GM19372 (cell line): ENCODE data around the gene CNTNAP2.

Source experiments
- ATAC-seq: cut with Tn5 transposase; IDR thresholded peaks from one replicate; pipeline ENCODE4 v1.9.1; 2021; ENCODE audit warnings: mild to moderate bottlenecking, low read depth, moderate library complexity; ENCODE audit not compliant: unreplicated experiment

CNTNAP2 gene

GRCh38 chr7:146656988-146657387 is 540.4 kb downstream of the CNTNAP2 start:
- ATAC-seq, result no peak

DNA sequence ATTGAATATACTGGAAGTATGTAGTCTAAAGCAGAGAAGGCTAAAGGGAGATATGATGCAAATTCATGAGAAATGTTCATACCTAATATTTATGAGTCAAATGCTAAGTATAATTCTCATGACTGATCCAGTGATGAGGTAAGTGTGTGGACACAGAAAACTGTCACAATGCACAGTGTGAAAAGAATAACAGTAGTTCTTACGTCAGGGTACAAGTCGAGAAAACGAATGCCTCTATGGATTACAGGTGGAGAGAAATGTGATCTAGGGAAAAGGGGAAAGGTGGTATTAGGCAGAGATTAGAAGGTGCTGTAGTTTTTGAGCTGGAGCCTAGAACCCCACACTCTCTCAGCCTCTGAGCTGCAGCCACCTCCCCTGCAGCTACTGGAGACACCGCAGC is 542.0 kb downstream of the CNTNAP2 start:
- no peak for ATAC-seq

- ATAC-seq, result no peak
Measured at GRCh38 chr7:146659732-146660131, 543.1 kb downstream of the CNTNAP2 start.

GRCh38 chr7:146660839-146661238 is 544.2 kb downstream of the CNTNAP2 start:
- no peak for ATAC-seq

- ATAC-seq, result no peak
Measured at GRCh38 chr7:146661435-146661834, 544.8 kb downstream of the CNTNAP2 start.

DNA sequence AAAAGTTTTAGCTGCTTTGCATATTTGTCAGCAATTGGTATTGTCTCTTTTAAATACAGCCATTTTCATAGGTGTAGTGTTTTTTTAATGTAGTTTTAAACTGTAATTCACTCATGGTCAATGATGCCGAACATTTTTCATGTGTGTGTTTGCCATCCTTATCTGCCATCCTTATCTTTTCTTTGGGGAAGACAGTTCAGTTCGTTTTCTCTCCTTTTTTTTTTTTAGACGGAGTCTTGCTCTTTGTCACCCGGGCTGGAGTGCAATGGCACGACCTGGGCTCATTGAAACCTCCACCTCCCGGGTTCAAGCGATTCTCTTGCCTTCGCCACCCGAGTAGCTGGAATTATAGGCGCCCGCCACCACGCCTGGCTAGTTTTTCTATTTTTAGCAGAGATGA is 545.3 kb downstream of the CNTNAP2 start:
- no peak for ATAC-seq

- ATAC-seq, result no peak
Measured at GRCh38 chr7:146665023-146665422, 548.4 kb downstream of the CNTNAP2 start.

DNA sequence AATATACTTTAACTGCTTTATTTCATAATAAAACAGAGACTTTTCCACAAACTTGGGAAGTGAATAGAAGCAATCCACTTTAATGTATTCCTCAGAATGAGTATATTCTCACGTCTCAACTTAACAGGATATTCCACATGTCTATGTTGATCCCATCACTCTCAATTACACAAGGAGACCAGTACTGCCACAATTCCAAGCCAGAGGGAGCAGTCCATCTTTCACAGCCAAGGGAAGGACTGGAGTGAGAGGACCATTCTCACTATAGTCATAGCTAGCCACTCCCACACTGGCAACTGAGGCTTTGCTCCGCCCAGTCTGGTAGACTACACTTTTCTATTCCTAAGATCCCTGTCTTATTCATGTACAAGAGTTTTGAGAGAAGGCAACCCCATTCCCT is 553.9 kb downstream of the CNTNAP2 start:
- ATAC-seq, result no peak

- ATAC-seq, result no peak
Measured at GRCh38 chr7:146681487-146681886, 564.9 kb downstream of the CNTNAP2 start.

- no peak for ATAC-seq
Measured at GRCh38 chr7:146683439-146683838, 566.8 kb downstream of the CNTNAP2 start.

- ATAC-seq, result no peak
Measured at GRCh38 chr7:146690987-146691386, 574.4 kb downstream of the CNTNAP2 start.

GRCh38 chr7:146698995-146699610 is 582.5 kb downstream of the CNTNAP2 start:
- ATAC-seq, result no peak

GRCh38 chr7:146700015-146700560 is 583.5 kb downstream of the CNTNAP2 start:
- ATAC-seq, result no peak

GRCh38 chr7:146701166-146701565 is 584.6 kb downstream of the CNTNAP2 start:
- ATAC-seq, result no peak

DNA sequence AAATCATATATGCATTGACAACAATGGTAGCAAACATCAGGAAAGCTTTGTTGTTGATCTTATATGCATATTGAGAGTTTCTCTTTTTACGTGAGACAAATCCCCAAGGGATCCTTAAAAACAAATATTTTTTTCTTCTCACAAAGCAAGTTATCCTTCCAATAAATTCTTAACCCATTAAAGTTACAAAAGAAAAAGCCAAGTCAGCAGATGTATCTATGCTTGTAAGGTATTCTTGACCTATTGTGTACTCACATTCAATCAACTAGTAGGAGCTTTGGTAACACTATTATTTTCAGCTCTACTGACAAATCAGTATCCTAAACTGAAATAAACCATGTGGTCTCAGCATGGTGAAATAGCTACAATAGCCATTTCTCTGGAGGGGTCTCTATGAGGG is 586.3 kb downstream of the CNTNAP2 start:
- no peak for ATAC-seq

DNA sequence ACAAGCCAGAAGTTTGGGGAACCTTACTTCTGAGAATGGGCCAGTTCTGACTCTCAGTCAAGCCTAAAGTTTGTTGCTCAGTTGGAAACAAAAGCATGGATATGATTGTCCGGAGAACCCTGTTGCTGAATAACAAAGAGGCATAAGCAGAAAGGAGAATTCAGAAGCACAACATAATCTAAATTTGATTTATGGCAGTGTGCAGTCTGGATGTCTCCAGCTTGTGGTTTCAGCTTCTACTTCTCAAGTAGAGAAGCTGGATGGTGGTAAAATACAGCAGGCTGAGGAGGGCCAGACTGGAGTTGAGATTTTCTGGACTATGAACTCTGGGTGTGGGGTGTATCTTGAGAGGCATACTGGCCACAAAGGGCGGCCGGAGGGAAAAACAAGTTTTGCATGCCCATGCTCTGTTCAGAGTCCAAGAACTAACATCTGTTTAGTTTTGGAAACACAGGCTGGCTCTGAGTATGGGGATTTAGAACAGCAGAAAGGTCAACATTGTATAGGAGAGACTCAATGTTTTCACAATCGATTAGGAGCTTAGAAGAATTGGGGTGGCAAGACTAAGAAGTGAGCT is 592.9 kb downstream of the CNTNAP2 start:
- no peak for ATAC-seq

GRCh38 chr7:146713205-146713604 is 596.6 kb downstream of the CNTNAP2 start:
- no peak for ATAC-seq

- ATAC-seq, result no peak
Measured at GRCh38 chr7:146713934-146714333, 597.3 kb downstream of the CNTNAP2 start.

GRCh38 chr7:146720195-146720594 is 603.6 kb downstream of the CNTNAP2 start:
- ATAC-seq, result no peak

GRCh38 chr7:146722986-146723385 is 606.4 kb downstream of the CNTNAP2 start:
- no peak for ATAC-seq

DNA sequence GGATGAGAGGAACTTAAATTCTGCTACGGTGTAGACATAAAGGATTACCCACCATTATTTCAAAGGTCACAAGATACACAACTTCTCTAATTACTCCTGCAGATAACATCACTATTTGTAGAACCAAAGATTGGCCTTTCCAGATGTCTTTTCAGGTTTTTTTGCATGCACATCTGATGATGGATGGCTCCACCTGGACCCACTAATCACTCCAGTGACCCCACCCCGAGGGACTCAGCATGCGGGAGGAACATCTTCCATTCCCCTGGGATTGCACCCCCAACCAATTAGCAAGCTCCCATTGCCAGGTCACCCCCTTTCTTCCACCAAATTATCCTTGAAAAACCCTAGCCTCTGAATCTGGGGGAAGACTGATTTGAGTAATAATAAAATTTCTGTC is 608.9 kb downstream of the CNTNAP2 start:
- no peak for ATAC-seq

GRCh38 chr7:146728141-146728540 is 611.5 kb downstream of the CNTNAP2 start:
- ATAC-seq, result no peak
